Ishikawa (cell line): ENCODE results near the gene TENM3.

Source experiments
- EGR1 ChIP-seq: IDR thresholded peaks from 2 replicates; pipeline ENCODE4 v1.6.1; 2012
- EP300 ChIP-seq: IDR thresholded peaks from 2 replicates; pipeline ENCODE4 v1.6.1; 2012; ENCODE audit warnings: borderline replicate concordance
- TAF1 ChIP-seq: IDR thresholded peaks from 2 replicates; pipeline ENCODE4 v1.6.1; 2012; ENCODE audit warnings: low read depth, mild to moderate bottlenecking
- TEAD4 ChIP-seq: IDR thresholded peaks from 2 replicates; pipeline ENCODE4 v1.6.1; 2012
- TF ChIP-seq, protein P1 (sequence below): IDR thresholded peaks from 2 replicates; pipeline ENCODE4 v1.6.1; 2012

DNA sequence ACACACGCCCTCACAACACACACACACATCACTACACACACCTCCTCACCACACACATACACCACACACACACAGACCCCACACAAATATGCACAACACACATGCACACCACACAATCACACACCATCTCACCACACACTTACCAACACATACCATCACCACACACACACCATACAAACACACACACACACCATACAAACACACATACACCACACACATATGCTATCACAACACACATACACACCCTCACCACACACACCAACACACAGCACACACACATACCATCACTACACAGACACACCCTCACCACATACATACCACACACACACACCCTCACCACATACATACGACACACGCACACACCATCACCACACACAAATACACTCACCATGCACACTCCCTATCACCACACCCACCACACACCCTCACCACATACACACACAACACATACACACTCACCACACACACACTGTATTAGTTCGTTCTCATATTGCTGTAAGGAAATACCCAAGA lies 567.0 kb downstream of the TENM3 start:
- TF ChIP-seq TEAD4 (no peak), TAF1 (no peak), EGR1 (no peak), EP300 (no peak)
- TF ChIP-seq, protein P1, sequence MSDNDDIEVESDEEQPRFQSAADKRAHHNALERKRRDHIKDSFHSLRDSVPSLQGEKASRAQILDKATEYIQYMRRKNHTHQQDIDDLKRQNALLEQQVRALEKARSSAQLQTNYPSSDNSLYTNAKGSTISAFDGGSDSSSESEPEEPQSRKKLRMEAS: no peak
